AG04450 (cell line): ENCODE measurements around the gene HK3. TPM values are rescaled to one million over a fixed set of nuclear protein-coding genes. Genes with fewer than 3 reads are reported as not detected.

ENCODE experiments used
- CTCF ChIA-PET: fragments of 300-600, 350-600 bp; formaldehyde crosslinking; extraction: SDS; loops from one replicate; lab custom pipeline; 2022; ENCODE audit warnings: antibody characterized with exemption, inconsistent platforms; lab: Charles Lee
- POLR2A ChIA-PET: fragments of 350-600 bp; formaldehyde crosslinking; extraction: SDS; loops from one replicate; lab custom pipeline; 2021; ENCODE audit warnings: antibody characterized with exemption, inconsistent platforms; lab: Yijun Ruan, JAX
- DNase-seq: peaks from one replicate; pipeline ENCODE4 v3.0.0-alpha.2; 2011; ENCODE audit warnings: low read depth, low spot score
- H3K27ac ChIP-seq: one replicate; pipeline ENCODE4 v1.5.1; 2012; ENCODE audit warnings: low read depth, low read length, control low read depth
- H3K27me3 ChIP-seq: one replicate; pipeline ENCODE4 v1.6.0; 2012; ENCODE audit warnings: low read length; ENCODE audit not compliant: control insufficient read depth, insufficient read depth
- H3K4me3 ChIP-seq: 2 replicates; pipeline ENCODE4 v1.5.1; 2011; ENCODE audit warnings: mild to moderate bottlenecking, low read depth, low read length, control low read depth
- H3K9me3 ChIP-seq: 2 replicates; pipeline ENCODE4 v1.5.1; 2012; ENCODE audit warnings: low read length; ENCODE audit not compliant: control insufficient read depth, insufficient read depth
- CTCF ChIP-seq: IDR thresholded peaks from 2 replicates; pipeline ENCODE4 v1.5.1; 2011; ENCODE audit warnings: low read depth, low read length, control low read depth, inconsistent platforms
- polyA plus RNA-seq: library from polyadenylated mRNA; depleted of rRNA; stranded (reverse); fragments of >200 nt; gene quantifications from 2 replicates; pipeline ENCODE4 v1.2.3, GENCODE V29; 2011

The HK3 gene
- polyA plus RNA-seq, 1 experiment: not detected

DNA sequence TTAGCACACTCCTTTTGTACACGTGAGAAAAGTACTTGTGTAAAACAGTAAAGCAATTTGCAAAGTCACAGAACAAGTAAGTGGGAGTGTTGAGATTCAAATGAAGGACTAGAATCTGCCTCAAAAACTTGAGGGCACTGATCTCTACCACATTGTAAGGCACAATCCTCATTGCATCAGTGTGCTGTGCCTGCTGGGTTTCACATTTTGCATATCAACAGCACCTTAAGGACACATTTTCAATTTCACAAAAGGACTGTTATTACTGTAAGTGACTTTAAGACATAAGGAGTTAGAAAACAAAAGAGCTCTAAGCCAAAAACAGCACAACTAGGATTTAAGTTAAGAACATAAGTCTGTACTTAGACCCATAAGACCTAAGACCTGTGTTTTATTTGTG lies 44.7 kb upstream of the HK3 start:
- H3K27ac ChIP-seq: no peak overlapping the region
- no peak for DNase-seq
- ChIA-PET CTCF (interaction anchor here (1.3 kb wide), 1 partner anchor 284 kb away, joined by 3 read pairs; no protein-coding TSS in a partner anchor), POLR2A (no interaction called here)
- H3K27me3 ChIP-seq: no peaks in the 10 kb centered on the region
- no peak overlapping the region for H3K4me3 ChIP-seq
- no peaks in the 10 kb centered on the region for H3K9me3 ChIP-seq
- TF ChIP-seq CTCF: no peak

DNA sequence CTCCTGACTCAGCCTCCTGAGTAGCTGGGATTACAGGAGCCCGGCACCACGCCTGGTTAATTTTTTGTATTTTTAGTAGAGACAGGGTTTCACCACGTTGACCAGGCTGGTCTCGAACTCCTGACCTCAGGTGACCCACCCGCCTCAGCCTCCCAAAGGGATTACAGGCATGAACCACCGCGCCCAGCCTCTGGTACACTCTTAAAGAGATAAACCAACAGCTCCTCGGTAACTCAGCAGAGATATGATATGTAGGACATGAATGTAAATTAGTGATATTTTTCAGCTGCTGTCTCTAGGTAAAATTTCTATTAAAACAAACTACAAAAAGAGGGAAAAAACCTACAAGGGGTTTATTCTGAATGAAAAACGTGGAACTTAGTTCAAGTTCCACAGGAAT lies 42.8 kb upstream of the HK3 start:
- no peaks in the 10 kb centered on the region for H3K9me3 ChIP-seq
- H3K4me3 ChIP-seq: no peak overlapping the region
- no peaks in the 10 kb centered on the region for H3K27me3 ChIP-seq
- no peak for TF ChIP-seq CTCF
- ChIA-PET POLR2A (no interaction called here), CTCF (interaction anchor here (3.0 kb wide), 1 partner anchor 281 kb away, joined by 24 read pairs; no protein-coding TSS in a partner anchor)
- no peak for DNase-seq
- H3K27ac ChIP-seq: no peak overlapping the region

GRCh38 chr5:176938472-176938871 lies 39.3 kb upstream of the HK3 start:
- DNase-seq: no peak
- Histone ChIP-seq H3K27ac (no peak overlapping the region), H3K9me3 (no peaks in the 10 kb centered on the region), H3K4me3 (no peak overlapping the region), H3K27me3 (no peaks in the 10 kb centered on the region)
- CTCF ChIA-PET: interaction anchor here (0.6 to 1.1 kb wide), 3 partner anchors 20 to 712 kb away, joined by 3 read pairs; no protein-coding TSS in a partner anchor
- no peak for TF ChIP-seq CTCF
- POLR2A ChIA-PET: no interaction called here

- ChIA-PET CTCF (interaction anchor here (1.5 kb wide), 1 partner anchor 274 kb away, joined by 4 read pairs; no protein-coding TSS in a partner anchor), POLR2A (no interaction called here)
- no peak for TF ChIP-seq CTCF
- H3K4me3 ChIP-seq: no peak overlapping the region
- no peaks in the 10 kb centered on the region for H3K27me3 ChIP-seq
- H3K27ac ChIP-seq: no peak overlapping the region
- DNase-seq: no peak
- no peaks in the 10 kb centered on the region for H3K9me3 ChIP-seq
Observed at GRCh38 chr5:176935017-176935416, 35.9 kb upstream of the HK3 start.

GRCh38 chr5:176934309-176934930 lies 35.3 kb upstream of the HK3 start:
- H3K27ac ChIP-seq: no peak overlapping the region
- TF ChIP-seq CTCF: no peak
- ChIA-PET CTCF (interaction anchor here (1.5 kb wide), 1 partner anchor 273 kb away, joined by 4 read pairs; no protein-coding TSS in a partner anchor), POLR2A (no interaction called here)
- H3K4me3 ChIP-seq: no peak overlapping the region
- DNase-seq: no peak
- no peaks in the 10 kb centered on the region for H3K9me3 ChIP-seq
- no peaks in the 10 kb centered on the region for H3K27me3 ChIP-seq
